A673 (cell line): ENCODE data around the gene CD226. TPM values are rescaled to one million over a fixed set of nuclear protein-coding genes. Genes with fewer than 3 reads are reported as not detected.
"Not testable (repeated sequence)": the region's sequence is repeated elsewhere in the genome, so short reads cannot be mapped to it uniquely, and the experiment has no call there.

Experiments used
- BruUV-seq: library from RNA; stranded (reverse); fragments of 400-500 nt; replicated peaks from 2 replicates; lab custom pipeline; 2021; lab: Mats Ljungman, UMichigan
- CTCF ChIA-PET: fragments of 300-600 bp; sonication (Branson Sonifier 250); formaldehyde crosslinking; loops from one replicate; lab custom pipeline; 2022; ENCODE audit warnings: antibody characterized with exemption; lab: Charles Lee
- POLR2A ChIA-PET: fragments of 300-600 bp; sonication (Branson Sonifier 250); formaldehyde crosslinking; loops from one replicate; lab custom pipeline; 2022; ENCODE audit warnings: antibody characterized with exemption; ENCODE audit not compliant: low non-redundant PET; lab: Charles Lee
- DNase-seq: peaks from one replicate; pipeline ENCODE4 v3.0.0-alpha.2; 2015; ENCODE audit warnings: low spot score
- H3K27ac ChIP-seq: fragments of 200-600 bp; sonication (generic); 2 replicates; pipeline ENCODE4 v1.5.1; 2016; ENCODE audit warnings: mixed run types, low read depth, mild to moderate bottlenecking, mixed read lengths, antibody characterized with exemption, low read length; ENCODE audit not compliant: poor library complexity, severe bottlenecking
- H3K27me3 ChIP-seq: fragments of 200-600 bp; sonication (generic); replicated peaks from 2 replicates; pipeline ENCODE4 v1.6.1; 2017; ENCODE audit warnings: mixed run types, low read depth, mild to moderate bottlenecking, mixed read lengths, antibody characterized with exemption, low read length; ENCODE audit not compliant: insufficient read depth, poor library complexity
- H3K36me3 ChIP-seq: fragments of 200-600 bp; sonication (generic); 2 replicates; pipeline ENCODE4 v1.6.1; 2016; ENCODE audit warnings: mixed run types, mild to moderate bottlenecking, mixed read lengths, antibody characterized with exemption, low read length; ENCODE audit not compliant: insufficient read depth, poor library complexity, severe bottlenecking
- H3K4me1 ChIP-seq: fragments of 200-600 bp; sonication (generic); 2 replicates; pipeline ENCODE4 v1.6.1; 2017; ENCODE audit warnings: mixed run types, mild to moderate bottlenecking, mixed read lengths, antibody characterized with exemption, low read length; ENCODE audit not compliant: insufficient read depth, poor library complexity, severe bottlenecking
- H3K4me3 ChIP-seq: fragments of 200-600 bp; sonication (generic); 2 replicates; pipeline ENCODE4 v1.5.1; 2016; ENCODE audit warnings: low read depth, mixed run types, mild to moderate bottlenecking, mixed read lengths, low read length; ENCODE audit not compliant: poor library complexity, severe bottlenecking
- H3K9me3 ChIP-seq: fragments of 200-600 bp; sonication (generic); 2 replicates; pipeline ENCODE4 v1.6.1; 2016; ENCODE audit warnings: mixed run types, low read depth, mild to moderate bottlenecking, mixed read lengths, antibody characterized with exemption, low read length; ENCODE audit not compliant: poor library complexity, severe bottlenecking
- CTCF ChIP-seq: fragments of 300-800, 200-600 bp; sonication (generic); conservative IDR thresholded peaks from 2 replicates; pipeline ENCODE4 v1.5.1; 2017; ENCODE audit warnings: low read depth, mild to moderate bottlenecking, antibody characterized with exemption, low read length, moderate library complexity, mixed read lengths
- EZH2 ChIP-seq: fragments of 200-600 bp; sonication (generic); IDR thresholded peaks from 2 replicates; pipeline ENCODE4 v1.6.1; 2017; ENCODE audit warnings: borderline replicate concordance, low read depth, mild to moderate bottlenecking, mixed read lengths, antibody characterized with exemption, low read length; ENCODE audit not compliant: poor library complexity, severe bottlenecking
- intact Hi-C: fragments of 100-400 bp; cut with micrococcal nuclease; formaldehyde crosslinking; loops from one replicate; pipeline ENCODE4 v1.10.0; 2022; ENCODE audit not compliant: unreplicated experiment
- total RNA-seq: library from RNA; stranded (reverse); gene quantifications from 2 replicates; pipeline ENCODE4 v1.2.3, GENCODE V29; 2021

The CD226 gene
- total RNA-seq, 1 experiment from 2014 or later, result 0.71 TPM

DNA sequence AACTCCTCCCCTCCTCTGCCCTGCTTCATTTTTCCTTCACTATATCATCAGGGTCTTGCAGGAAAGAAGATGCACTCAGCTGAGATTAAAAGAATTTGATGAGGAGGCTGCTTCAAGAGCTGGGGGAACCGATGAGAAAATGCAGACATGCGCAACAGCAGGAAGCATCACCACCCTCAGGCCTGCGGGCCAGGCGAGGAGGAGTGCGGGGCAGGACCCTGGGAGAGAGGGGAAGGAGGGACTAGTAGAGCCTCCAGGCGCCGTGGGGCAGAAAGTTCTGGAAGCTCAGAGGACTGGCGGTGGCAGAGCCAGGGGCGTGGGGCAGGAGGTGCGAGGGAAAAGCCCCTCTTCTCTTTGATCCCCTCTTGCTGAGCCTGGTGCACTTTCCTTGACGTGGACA, 108.2 kb downstream of the CD226 start:
- no TSS peak for BruUV-seq
- CTCF ChIA-PET, result no interaction called here

DNA sequence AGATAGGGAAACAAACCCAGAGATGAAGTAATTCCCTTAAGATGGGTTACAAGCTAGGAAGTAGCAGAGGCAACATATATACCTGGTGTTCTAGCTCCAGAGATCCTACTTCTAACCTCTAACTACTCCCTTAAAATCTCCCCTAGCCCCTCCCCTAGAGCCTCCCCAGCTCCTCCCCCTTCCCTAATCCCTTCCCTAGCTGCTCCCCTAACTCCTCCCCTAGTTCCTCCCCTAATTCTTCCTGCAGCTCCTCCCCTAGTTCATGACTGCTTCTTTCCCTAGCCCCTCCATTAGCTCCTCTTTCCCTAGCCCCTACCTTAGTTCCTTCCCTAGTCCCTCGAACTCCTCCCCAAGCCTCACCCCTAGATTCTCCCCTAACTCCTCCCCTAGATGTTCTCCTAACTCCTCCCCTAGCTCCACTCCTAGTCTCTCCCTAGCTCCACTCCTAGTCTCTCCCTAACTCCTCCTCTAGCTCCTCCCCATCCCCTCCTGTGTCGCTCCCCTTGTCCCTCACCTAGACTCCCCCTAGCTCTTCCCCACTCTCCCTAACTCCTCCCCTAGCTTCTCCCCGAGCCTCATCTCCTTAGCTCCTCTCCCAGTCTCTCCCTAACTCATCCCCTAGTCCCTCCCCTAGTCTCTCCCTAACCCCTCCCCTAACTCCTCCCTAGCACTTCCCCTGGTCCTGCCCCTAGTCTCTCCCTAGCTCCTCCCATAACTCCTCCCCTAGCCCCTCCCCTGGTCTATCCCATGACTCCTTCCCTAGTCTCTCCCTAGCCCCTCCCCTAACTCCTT, 108.9 kb downstream of the CD226 start:
- ChIA-PET POLR2A (no interaction called here), CTCF (no interaction called here)
- intact Hi-C loops, result no loop called here
- Histone ChIP-seq H3K27me3 (no peaks in the 10 kb centered on the region), H3K4me3 (no peak overlapping the region), H3K4me1 (no peaks in the 10 kb centered on the region), H3K27ac (no peak overlapping the region), H3K9me3 (no peaks in the 10 kb centered on the region), H3K36me3 (no peaks in the 10 kb centered on the region)
- TF ChIP-seq CTCF (no peak), EZH2 (no peak)
- peak; percentile 60 for DNase-seq
- no TSS peak for BruUV-seq

More for the DNA sequence above, 108.2 kb downstream of the CD226 start:
- intact Hi-C loops, result no loop called here
- Histone ChIP-seq H3K4me3 (no peak overlapping the region), H3K36me3 (no peaks in the 10 kb centered on the region), H3K27me3 (no peaks in the 10 kb centered on the region), H3K9me3 (no peaks in the 10 kb centered on the region), H3K4me1 (no peaks in the 10 kb centered on the region), H3K27ac (no peak overlapping the region)
- POLR2A ChIA-PET, result no interaction called here
- DNase-seq, result no peak
- TF ChIP-seq CTCF, result no peak
- no peak for TF ChIP-seq EZH2

- Histone ChIP-seq H3K4me3 (no peak overlapping the region), H3K9me3 (no peaks in the 10 kb centered on the region), H3K27ac (no peak overlapping the region), H3K36me3 (no peaks in the 10 kb centered on the region), H3K4me1 (no peaks in the 10 kb centered on the region), H3K27me3 (no peaks in the 10 kb centered on the region)
- ChIA-PET CTCF (no interaction called here), POLR2A (no interaction called here)
- no peak for TF ChIP-seq CTCF
- TF ChIP-seq EZH2, result no peak
- intact Hi-C loops, result no loop called here
- BruUV-seq, result no TSS peak
- no peak for DNase-seq
These were observed 109.7 kb downstream of the CD226 start for GRCh38 chr18:69838003-69838402.

DNA sequence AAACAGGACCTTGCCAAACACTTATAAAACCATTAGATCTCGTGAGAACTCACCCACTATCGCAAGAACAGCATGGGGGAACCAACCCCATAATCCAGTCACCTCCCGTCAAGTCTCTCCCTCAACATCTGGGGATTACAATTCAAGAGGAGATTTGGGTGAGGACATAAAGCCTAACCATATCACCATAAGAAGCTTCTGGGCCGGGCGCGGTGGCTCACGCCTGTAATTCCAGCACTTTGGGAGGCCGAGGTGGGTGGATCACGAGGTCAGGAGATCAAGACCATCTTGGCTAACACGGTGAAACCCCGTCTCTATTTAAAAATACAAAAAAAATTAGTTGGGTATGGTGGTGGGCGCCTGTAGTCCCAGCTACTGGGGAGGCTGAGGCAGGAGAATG, 112.7 kb downstream of the CD226 start:
- POLR2A ChIA-PET, result interaction anchor here (0.7 kb wide), 1 partner anchor 279 kb away, joined by 6 read pairs; no protein-coding TSS in a partner anchor
- CTCF ChIA-PET, result not testable (repeated sequence)

More for the DNA sequence above, 112.7 kb downstream of the CD226 start:
- H3K27me3 ChIP-seq, DNase-seq, BruUV-seq, intact Hi-C loops, H3K4me1 ChIP-seq, H3K9me3 ChIP-seq, H3K36me3 ChIP-seq, H3K27ac ChIP-seq, H3K4me3 ChIP-seq: not testable (repeated sequence)
